ENCODE results near the gene POM121L2. TPM values are rescaled to one million over a fixed set of nuclear protein-coding genes. Genes with fewer than 3 reads are reported as not detected.

The POM121L2 gene
- total RNA-seq, 1 experiment from 2014 or later: not detected

GRCh38 chr6:27321901-27322300 is 9.8 kb upstream of the POM121L2 start:
- no peak overlapping the region for H3K4me3 Mint-ChIP-seq (ENCODE audit: low read depth, unreplicated experiment)

GRCh38 chr6:27321370-27321769 is 9.3 kb upstream of the POM121L2 start:
- no peaks in the 10 kb centered on the region for H3K27me3 Mint-ChIP-seq (ENCODE audit: unreplicated experiment)
- no TSS peak for BruUV-seq (replicated peaks)
- no peak for DNase-seq
- intact Hi-C loops (cut with micrococcal nuclease; ENCODE audit: unreplicated experiment): no loop called here
- no peak overlapping the region for H3K4me3 Mint-ChIP-seq (ENCODE audit: low read depth, unreplicated experiment)
- CTCF ChIA-PET: no interaction called here
- H3K4me1 Mint-ChIP-seq (ENCODE audit: low read depth, unreplicated experiment): no peaks in the 10 kb centered on the region
- no peak overlapping the region for H3K27ac Mint-ChIP-seq (ENCODE audit: unreplicated experiment)
- peaks cover 2% of the 10 kb centered on the region for H3K9me3 Mint-ChIP-seq (ENCODE audit: low read depth, unreplicated experiment)
- TF ChIP-seq CTCF (IDR thresholded peaks at IDR 0.05; ENCODE audit: unreplicated experiment): no peak
- no peaks in the 10 kb centered on the region for H3K36me3 Mint-ChIP-seq (ENCODE audit: insufficient read depth, unreplicated experiment)

More at GRCh38 chr6:27321901-27322300, 9.8 kb upstream of the POM121L2 start:
- CTCF ChIA-PET: no interaction called here
- H3K36me3 Mint-ChIP-seq (ENCODE audit: insufficient read depth, unreplicated experiment): no peaks in the 10 kb centered on the region
- H3K4me1 Mint-ChIP-seq (ENCODE audit: low read depth, unreplicated experiment): no peaks in the 10 kb centered on the region
- TF ChIP-seq CTCF (IDR thresholded peaks at IDR 0.05; ENCODE audit: unreplicated experiment): no peak
- H3K9me3 Mint-ChIP-seq (ENCODE audit: low read depth, unreplicated experiment): peaks cover 2% of the 10 kb centered on the region
- no peak for DNase-seq
- no peak overlapping the region for H3K27ac Mint-ChIP-seq (ENCODE audit: unreplicated experiment)
- intact Hi-C loops (cut with micrococcal nuclease; ENCODE audit: unreplicated experiment): no loop called here
- no TSS peak for BruUV-seq (replicated peaks)
- no peaks in the 10 kb centered on the region for H3K27me3 Mint-ChIP-seq (ENCODE audit: unreplicated experiment)

GRCh38 chr6:27318973-27319372 is 6.9 kb upstream of the POM121L2 start:
- Mint-ChIP-seq H3K27ac (ENCODE audit: unreplicated experiment) (no peak overlapping the region), H3K4me3 (ENCODE audit: low read depth, unreplicated experiment) (no peak overlapping the region), H3K36me3 (ENCODE audit: insufficient read depth, unreplicated experiment) (no peaks in the 10 kb centered on the region), H3K4me1 (ENCODE audit: low read depth, unreplicated experiment) (no peaks in the 10 kb centered on the region), H3K27me3 (ENCODE audit: unreplicated experiment) (no peaks in the 10 kb centered on the region), H3K9me3 (ENCODE audit: low read depth, unreplicated experiment) (peaks cover 4% of the 10 kb centered on the region)
- CTCF ChIA-PET: no interaction called here
- no peak for TF ChIP-seq CTCF (IDR thresholded peaks at IDR 0.05; ENCODE audit: unreplicated experiment)
- intact Hi-C loops (cut with micrococcal nuclease; ENCODE audit: unreplicated experiment): loop anchor here (10.0 kb wide), 1 partner anchor 436 kb away; no protein-coding TSS in a partner anchor
- no TSS peak for BruUV-seq (replicated peaks)
- no peak for DNase-seq

GRCh38 chr6:27314046-27314445 is 2.0 kb upstream of the POM121L2 start:
- BruUV-seq (replicated peaks): no TSS peak
- Mint-ChIP-seq H3K4me1 (ENCODE audit: low read depth, unreplicated experiment) (no peaks in the 10 kb centered on the region), H3K4me3 (ENCODE audit: low read depth, unreplicated experiment) (no peak overlapping the region), H3K36me3 (ENCODE audit: insufficient read depth, unreplicated experiment) (peaks cover 9% of the 10 kb centered on the region), H3K27ac (ENCODE audit: unreplicated experiment) (no peak overlapping the region), H3K27me3 (ENCODE audit: unreplicated experiment) (no peaks in the 10 kb centered on the region), H3K9me3 (ENCODE audit: low read depth, unreplicated experiment) (peaks cover 6% of the 10 kb centered on the region)
- no peak for DNase-seq
- TF ChIP-seq CTCF (IDR thresholded peaks at IDR 0.05; ENCODE audit: unreplicated experiment): no peak
- intact Hi-C loops (cut with micrococcal nuclease; ENCODE audit: unreplicated experiment): loop anchor here (5.0 to 10.0 kb wide), 4 partner anchors 127 to 441 kb away; no protein-coding TSS in a partner anchor
- CTCF ChIA-PET: no interaction called here
